Suprapubic skin (tissue), 4 donors: ENCODE measurements around the gene DBR1.

Experiments used
- EP300 ChIP-seq: sonication (generic); formaldehyde crosslinking; IDR thresholded peaks from one replicate; pipeline ENCODE4 v1.6.1; 2017; ENCODE audit warnings: antibody characterized with exemption
- POLR2A ChIP-seq, 2 donors: fragments of 450-650 bp; IDR thresholded peaks; one replicate each; pipeline ENCODE4 v1.6.1; 2017; ENCODE audit warnings: antibody characterized with exemption in 2 of 2, mild to moderate bottlenecking in 2 of 2, moderate library complexity in 2 of 2
- POLR2AphosphoS5 ChIP-seq, 3 donors: sonication (generic); formaldehyde crosslinking; IDR thresholded peaks; one replicate each; pipeline ENCODE4 v1.6.1; 2017; ENCODE audit warnings: antibody characterized with exemption in 3 of 3
- TF ChIP-seq, protein P1 (sequence below), 2 donors: fragments of 200-600 bp in 1 of 2; fragments of 450-650 bp in 1 of 2; sonication (generic) in 1 of 2; IDR thresholded peaks; one replicate each; pipeline ENCODE4 v1.5.1; 2016 to 2019; ENCODE audit warnings: antibody characterized with exemption in 2 of 2, mild to moderate bottlenecking in 1 of 2, moderate library complexity in 1 of 2

DNA sequence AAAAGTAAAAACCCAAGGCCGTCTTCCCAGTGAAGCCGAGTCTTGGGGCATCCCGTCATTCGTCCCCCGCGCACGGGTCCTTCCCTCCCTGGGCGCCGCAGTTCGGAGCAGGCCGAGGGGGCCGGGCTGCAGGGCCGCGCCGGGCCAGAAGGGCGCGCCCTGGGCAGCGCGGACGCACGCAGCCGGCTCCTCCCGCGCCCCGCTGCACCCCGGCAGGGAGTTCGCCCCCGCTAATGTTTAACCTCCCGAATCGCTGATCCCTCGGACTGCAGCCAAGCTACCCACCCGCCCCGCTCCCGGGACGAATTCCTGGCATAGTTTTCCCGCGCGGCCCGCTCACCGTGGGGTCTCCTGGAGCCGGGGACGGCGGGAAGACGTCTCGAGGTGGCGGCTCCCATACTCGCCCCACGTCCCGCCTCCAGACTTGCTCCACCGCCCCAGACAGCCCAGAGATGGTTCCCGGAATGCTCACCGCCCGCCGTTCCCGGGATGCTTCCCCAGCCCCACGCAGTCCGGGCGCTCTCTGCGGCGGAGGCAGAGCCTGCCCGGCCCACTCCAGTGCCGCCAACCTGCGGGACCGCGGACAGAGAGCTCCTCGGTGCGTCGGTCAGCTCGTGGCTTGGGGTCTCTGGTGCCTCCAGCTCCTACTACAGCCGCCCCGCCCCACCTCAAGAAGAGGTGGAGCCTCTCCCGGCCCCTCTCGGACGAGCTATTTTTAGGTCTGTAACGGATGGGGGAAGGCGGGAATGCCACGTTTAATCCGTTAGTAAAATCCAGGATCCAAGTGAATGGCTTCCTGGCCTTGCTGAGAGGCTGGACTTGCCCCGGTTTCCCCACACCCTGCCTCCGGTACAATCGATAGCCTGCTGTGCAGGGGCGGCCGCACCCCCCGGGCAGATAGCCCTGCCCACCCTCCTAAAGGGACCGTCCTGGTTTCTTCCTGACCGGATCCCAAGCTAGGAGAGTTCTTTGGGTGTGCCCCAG lies 59.4 kb downstream of the DBR1 start, which contains the start of gene DZIP1L:
- TF ChIP-seq, protein P1, sequence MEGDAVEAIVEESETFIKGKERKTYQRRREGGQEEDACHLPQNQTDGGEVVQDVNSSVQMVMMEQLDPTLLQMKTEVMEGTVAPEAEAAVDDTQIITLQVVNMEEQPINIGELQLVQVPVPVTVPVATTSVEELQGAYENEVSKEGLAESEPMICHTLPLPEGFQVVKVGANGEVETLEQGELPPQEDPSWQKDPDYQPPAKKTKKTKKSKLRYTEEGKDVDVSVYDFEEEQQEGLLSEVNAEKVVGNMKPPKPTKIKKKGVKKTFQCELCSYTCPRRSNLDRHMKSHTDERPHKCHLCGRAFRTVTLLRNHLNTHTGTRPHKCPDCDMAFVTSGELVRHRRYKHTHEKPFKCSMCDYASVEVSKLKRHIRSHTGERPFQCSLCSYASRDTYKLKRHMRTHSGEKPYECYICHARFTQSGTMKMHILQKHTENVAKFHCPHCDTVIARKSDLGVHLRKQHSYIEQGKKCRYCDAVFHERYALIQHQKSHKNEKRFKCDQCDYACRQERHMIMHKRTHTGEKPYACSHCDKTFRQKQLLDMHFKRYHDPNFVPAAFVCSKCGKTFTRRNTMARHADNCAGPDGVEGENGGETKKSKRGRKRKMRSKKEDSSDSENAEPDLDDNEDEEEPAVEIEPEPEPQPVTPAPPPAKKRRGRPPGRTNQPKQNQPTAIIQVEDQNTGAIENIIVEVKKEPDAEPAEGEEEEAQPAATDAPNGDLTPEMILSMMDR (IDR thresholded peaks at IDR 0.05) = peak in 1 of 2 donors; percentile 73
- no peak for TF ChIP-seq POLR2AphosphoS5 (IDR thresholded peaks at IDR 0.05)
- no peak for TF ChIP-seq EP300
- TF ChIP-seq POLR2A (IDR thresholded peaks at IDR 0.05) = no peak
